GM10847 (cell line): ENCODE results near the gene RARG.
A peak's percentile ranks its signal among the peaks of the same experiment; 100 is the strongest.

Source experiments
- POLR2A ChIP-seq: IDR thresholded peaks from 2 replicates; pipeline ENCODE4 v1.6.1; 2011; ENCODE audit not compliant: insufficient read length; ENCODE audit errors: extremely low read depth

The RARG gene

DNA sequence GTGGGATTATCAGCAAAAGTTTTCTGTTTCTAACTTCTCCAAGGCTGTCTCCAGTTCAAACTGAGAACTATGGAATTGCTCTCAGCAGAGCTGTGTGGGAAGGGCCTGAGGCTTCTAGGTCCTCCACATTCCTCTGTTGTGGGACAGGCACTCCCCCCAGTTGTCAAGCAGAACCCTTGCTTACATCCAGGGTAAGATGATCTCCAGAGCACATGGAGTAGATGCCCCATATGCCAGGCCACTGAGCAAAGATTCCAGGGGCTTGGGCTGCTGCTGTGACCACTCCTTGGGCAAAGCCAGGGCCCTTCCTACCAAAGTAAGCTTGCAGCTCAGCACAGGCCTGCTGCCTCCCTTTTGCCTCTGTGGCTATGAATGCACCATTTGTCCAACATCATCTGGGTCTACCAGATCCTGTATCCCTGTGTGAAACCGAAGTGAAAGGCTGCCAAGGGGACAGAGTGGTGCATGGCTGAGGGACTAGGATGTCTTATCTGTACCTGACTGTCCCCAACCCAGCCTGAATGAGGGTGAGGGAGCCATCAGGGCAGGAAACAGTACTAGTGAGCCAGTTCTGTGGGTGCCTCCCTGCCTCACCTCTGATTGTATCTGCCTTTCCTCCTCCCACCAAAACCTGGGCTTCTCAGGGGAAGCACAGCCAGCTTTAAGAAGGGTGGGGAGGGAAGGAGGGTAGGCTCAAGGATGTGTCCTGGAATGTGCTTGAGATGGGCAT lies 23.0 kb upstream of the RARG start:
- TF ChIP-seq POLR2A = no peak

DNA sequence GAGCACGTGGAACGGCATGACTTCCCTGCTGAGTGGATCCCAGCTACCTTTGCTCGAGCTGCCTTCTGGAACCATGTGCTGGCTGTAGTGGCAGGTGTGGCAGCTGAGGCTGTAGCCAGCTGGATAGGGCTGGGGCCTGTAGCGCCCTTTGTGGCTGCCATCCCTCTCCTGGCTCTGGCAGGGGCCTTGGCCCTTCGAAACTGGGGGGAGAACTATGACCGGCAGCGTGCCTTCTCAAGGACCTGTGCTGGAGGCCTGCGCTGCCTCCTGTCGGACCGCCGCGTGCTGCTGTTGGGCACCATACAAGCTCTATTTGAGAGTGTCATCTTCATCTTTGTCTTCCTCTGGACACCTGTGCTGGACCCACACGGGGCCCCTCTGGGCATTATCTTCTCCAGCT lies 21.3 kb upstream of the RARG start:
- TF ChIP-seq POLR2A = no peak

DNA sequence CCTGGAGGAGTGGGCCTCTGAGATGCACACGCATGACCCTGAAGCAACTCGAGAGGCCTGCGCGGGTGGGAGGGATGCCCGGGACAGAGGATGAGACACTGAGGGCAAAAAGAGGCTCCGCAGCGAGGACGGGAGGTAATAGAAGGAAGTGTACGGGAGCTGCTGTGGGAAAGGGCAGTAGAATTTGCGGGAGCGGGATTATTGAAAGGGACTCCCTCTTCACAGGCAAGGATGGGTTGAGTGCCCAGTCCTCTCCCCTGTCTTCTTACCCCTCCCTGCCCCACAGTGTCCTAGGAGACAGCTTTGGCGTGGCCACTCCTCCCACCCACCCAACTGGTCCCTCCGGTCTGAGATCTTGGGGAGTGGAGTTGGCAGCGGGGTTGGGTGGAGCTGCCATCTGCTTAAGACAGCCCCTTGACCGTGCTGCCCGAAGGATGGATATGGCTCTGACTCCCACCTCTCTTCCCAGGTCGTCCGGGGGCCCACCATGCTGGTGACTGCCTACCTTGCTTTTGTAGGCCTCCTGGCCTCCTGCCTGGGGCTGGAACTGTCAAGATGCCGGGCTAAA lies 20.4 kb upstream of the RARG start:
- TF ChIP-seq POLR2A = no peak

DNA sequence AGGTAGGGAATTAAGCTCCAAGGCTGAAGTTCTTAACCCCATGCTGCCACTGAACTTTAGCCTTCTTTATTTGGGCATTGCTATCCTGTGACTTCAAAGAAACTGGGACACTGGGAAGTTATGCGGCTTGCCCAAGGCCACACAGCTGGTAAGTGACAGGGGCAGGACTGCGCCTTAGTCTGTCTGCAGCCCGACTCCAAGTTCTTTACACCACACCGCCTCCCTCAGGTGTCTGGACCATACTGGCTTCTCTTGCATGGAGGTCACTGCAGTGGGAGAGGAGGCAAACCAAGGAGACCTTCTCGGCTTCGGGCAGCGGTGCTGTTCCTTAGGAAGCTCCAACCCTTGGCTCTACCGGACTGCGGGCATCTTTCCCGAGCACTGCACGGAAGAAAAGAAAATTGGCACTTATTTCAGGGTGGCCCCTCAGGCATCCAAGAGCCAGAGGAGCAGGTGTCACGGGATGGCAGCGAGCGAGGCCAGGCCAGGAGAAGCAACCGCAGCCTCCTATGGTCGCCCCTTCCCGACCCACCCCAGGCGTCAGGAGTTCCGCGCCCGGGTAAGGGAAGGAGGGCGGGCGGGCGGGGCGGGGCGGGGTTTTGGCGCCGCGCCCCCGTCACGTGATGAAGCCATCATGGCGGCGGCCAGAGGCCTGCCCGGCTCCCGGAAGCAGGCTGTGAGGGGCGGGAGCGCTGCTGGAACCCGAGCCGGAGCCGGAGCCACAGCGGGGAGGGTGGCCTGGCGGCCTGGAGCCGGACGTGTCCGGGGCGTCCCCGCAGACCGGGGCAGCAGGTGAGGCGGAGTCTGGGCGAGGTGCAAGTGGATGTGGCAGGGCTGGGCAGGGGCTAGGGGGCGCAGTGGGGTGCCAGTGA lies 19.7 kb upstream of the RARG start:
- TF ChIP-seq POLR2A = peak; percentile 68

DNA sequence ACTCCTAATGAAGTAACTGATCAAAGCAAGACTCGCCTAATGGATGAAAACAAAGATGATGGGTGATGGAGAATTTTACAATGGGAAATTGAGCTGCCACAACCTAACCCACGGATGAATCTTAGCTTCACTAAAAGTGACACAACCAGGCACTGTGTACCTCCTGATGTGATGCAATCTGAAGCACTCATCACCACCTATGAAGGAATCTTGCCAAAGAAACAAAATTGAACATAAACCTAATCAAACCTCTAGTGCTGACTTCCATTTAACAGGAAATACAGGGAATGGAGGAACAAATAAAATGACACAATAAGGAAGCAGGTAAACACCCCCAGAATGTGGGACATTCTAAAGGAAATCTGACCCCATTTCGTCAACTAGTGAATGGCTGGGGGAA lies 13.3 kb upstream of the RARG start:
- no peak for TF ChIP-seq POLR2A

DNA sequence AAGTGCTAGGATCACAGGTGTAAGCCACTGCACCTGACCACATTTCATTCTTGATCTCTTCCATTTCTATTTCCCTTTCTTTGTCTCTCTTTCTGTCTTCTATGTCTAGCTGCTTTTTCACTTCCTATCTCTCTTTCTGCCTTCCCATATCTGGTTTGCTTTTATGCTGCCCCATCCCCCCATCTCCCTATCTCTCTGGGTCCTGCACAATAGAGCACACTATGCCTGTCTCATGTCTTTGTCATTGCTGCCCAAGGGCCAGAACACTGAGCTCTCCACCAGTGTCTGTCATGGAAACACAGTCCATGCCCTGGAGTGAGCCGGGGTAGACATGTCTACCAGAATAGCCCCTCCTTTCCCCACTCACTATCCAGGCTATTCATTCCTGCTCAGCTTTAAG lies 12.3 kb upstream of the RARG start:
- TF ChIP-seq POLR2A = no peak

DNA sequence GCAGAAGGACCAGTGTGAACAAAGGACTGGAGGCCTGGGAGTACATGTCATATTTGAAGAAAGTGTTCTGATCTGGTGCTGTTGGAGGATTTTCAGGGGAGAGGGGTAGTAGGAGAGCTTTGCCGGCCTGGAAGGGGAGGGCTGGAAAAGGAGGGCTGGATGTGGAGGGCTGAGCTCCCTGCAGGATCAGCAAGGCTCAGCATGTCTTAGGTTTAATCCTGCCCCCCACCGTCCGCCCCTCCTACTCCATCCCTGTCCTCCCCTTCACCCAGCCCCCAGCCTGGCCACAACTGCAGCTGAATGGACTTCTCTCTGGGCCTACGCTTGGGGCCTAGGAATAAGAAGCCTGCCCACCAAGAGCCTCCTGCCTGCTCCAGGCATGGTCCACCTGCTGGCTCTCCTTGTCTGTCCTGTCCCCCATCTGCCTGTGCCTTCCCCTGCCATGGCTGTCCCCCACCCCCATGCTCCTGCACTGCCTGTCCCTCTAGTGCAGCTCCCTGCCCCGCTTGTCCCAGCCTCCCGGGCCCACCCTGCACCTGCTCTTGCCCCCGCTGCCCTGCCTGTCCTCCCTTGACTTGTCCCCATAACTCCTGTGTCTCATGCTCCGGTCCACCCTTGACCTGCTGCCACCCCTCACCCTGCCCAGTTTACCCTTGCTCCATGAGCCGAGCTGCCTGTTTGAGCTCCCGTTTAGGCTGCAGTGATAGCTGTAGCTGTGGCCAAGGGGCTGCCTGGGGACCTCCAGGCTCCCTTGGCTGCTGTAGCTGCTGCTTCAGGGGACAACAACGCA lies 9.8 kb upstream of the RARG start:
- TF ChIP-seq POLR2A = no peak

DNA sequence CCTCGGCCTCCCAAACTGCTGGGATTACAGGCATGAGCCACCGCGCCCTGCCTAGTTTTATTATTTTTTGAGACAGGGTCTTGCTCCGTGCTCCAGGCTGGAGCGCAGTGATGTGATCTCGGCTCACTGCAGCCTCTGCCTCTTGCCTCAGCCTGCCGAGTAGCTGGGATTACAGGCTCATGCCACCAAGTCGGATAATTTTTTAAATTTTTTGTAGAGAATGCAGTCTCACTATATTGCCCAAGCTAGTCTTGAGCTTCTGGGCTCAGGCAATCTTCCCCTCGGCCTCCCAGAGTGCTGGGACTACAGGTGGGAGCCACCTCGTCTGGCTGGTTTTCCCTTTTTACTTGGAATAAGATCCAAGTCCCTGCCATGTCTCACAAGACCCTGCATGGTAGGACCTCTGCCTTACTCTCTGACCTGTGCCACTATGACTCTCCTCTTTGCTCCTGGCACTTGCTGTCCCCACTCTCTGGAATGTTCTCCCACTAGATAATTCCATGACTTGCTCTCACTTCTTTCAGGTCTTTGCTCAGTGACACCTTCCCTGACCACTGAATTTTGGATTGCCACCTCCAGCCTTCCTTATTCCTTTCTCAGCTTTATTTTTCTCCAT lies 7.7 kb upstream of the RARG start:
- no peak for TF ChIP-seq POLR2A

DNA sequence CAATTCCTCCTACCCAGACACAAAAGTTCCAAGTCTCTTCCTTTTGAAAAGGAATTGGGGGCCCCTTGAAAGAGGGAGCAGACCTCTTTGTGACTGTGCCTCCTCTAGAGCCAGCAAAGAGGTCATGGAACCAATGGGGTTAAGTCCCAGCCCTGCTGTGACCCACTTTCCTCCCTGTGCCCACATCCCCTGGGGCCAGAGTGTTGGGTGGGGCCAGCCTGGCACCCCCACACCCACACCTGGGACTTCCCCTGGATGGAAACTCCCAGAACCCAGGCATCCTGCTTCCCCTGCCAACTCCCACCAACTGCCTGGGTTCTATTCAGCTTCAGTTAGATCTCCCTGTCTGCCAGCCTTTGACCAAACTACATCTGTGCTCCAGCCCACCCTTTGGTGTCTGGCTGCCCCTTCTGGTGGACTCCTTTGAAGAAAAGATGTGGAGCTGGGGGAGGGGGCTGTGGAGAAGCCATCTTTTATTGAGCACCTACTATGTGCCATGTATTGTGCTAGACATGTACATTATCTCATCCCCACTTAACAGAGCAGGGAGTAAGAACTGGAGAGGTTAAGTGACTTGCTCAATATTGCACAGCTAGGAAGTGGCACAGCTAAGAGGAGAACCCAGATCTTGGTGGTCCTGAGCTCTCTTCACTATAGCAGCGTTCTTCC lies 4.6 kb upstream of the RARG start:
- TF ChIP-seq POLR2A = no peak

DNA sequence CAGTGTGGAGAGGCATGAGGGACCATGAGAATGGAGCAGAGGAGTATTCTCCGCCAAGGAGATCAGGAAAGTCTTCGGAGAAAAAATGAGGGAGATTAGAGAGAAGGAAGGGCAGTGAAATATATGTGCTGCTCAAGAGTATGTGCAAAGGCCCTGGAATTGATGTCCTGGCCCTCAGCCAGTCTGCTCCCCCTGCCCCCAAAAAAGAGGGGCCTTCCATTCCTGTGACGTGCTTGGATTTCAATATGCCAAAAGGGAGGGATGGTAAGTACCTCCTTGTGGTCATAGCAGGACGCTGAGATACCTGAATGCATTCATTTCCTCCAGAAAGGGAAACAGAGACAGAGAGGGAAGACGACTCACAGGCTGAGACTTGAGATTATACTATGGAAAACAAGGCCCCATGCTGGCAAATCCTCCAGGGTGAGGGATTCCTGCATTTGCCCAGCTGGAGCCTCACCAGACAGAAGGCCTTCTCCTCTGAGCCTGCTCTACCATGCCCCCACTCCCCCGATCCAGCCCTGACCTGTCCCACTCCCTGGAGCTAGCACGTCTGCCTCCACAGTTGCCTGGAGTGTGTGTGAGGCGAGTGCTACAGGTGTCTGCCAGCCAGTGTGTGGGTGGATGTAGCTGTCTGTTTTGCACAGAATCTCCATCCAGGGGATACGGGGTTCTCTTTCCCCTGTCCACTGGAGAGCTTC lies 3.9 kb upstream of the RARG start:
- no peak for TF ChIP-seq POLR2A

DNA sequence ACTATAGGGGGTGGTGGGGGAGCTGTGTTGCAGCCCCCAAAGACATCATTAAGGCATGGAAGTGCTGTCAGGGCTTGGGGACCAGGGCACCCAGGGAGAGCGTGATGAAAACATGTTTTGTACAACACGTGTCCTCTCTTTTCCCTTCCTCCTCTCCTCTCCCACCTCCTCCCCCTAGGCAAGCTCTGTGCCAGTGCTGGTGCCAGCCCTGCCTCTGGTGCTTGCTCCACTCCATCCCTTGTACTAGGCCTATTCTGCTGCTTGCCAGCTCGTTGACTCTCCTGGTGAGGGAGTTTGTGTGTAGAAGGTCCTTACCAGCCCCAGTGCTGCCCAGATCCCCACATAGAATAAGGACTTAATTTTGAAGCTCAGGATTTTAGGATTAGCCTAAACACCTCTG lies 3.2 kb upstream of the RARG start:
- TF ChIP-seq POLR2A = no peak

DNA sequence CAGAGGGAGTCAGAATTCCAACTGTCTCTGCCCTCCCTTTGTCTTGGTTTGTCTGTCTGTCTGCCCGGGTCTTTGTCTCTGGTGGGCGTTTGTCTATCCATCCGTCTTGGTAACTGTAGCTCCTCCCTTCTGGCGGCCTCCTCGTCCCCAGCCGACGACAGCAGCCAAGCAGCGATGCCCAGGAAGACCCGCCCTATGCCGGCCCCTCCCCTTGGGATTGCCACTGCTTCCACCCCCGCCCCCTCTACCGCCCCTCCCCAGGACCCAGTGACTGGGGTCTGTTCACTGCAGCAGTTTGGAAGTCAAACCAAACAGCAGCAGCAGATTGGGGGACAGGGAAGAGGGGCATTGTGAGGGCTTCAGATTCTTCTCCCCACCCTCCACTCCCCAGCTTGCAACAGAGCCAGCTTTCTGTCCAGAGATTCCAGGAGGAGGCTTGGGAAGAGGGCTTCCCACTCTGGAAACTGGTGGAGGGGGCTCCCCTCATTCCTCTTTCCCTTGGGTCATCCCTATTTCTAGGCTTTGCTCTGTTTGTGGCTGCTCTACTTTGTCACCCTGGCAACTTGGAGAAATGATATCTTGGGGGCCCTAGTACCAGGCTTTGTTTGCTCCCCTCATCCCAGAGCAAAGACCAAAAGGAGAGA lies 2.4 kb upstream of the RARG start:
- TF ChIP-seq POLR2A = no peak

DNA sequence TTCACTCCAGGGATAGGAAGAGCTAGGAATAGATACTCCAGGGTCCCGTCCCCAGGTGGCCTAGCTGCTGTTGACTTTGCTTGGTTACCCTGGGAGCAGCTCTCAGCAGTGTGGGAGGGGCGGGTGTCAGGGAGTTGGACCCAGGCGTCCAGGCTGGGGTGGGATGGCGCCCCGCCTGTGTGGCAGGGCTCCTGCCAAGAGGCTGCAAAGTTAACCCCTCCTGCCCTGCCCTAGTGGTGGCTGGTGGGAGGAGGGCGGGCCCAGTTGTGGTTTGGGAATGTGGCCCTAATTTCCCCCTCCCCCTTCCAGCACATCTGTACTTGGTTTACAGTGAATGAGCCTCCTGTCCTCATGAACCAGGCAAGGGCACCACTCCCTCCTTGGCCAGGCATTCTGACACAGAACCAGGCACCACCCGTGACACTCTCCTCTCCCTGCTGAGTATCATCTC lies 1.7 kb upstream of the RARG start:
- no peak for TF ChIP-seq POLR2A

DNA sequence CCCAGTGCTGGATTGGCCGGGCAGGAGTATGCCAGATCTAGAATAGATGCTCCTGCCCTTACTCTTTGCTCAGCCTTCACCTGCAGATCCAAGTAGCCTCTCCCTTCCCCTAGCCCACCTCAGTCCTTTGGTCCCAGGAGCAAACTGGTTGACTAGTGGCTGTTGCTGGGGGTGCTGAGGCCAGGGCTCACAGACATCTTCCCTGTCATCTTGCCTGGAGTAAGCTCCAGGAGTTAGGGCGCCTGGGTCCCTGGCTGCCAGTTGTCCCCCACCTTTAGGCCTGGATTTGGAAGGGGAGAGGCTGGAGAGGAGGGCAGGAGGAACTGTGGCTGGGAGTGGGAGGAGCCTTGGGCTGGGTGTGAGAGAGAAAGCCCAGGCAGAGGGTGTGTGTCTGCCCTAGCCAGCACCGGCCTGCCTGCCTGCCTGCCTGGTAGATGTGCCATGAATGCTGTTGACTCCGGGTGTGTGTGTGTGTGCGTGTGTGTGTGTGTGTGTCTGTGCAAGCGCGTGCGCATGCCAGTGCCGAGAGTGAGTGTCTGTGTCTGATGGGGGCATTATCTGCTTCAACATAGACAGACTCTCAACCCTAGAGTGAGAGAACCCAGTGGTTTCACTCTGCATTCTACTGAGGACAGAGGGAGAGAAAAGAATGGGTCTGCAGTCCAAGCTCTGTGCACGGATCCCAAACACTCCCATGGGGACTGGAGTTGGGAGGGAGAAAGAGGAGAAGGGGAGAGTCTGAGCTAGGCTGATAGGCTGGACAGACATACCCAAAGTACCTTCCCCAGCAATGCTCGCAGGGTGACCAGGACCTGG lies 845 bp upstream of the RARG start:
- TF ChIP-seq POLR2A = no peak
